GM23338 (cell line): ENCODE data around the gene ZDHHC1. TPM values are rescaled to one million over a fixed set of nuclear protein-coding genes. Genes with fewer than 3 reads are reported as not detected.

Experiments
- ATAC-seq: fragments of 200-7000 bp; cut with Tn5 transposase; 3 replicates; pipeline ENCODE4 v1.9.1; 2020
- DNase-seq: peaks from one replicate; pipeline ENCODE4 v3.0.0-alpha.2; 2015; ENCODE audit warnings: low spot score
- H2AFZ ChIP-seq: fragments of 200-600 bp; sonication (generic); 2 replicates; pipeline ENCODE4 v1.8.0; 2016; ENCODE audit warnings: antibody characterized with exemption, mild to moderate bottlenecking, moderate library complexity
- H3F3A ChIP-seq: fragments of 200-600 bp; sonication (generic); replicated peaks from 2 replicates; pipeline ENCODE4 v1.8.0; 2017; ENCODE audit warnings: antibody characterized with exemption, mixed run types, low read depth
- H3K27ac ChIP-seq: fragments of 200-600 bp; sonication (generic); 2 replicates; pipeline ENCODE4 v1.6.1; 2016; ENCODE audit warnings: low read depth
- H3K27me3 ChIP-seq: fragments of 200-600 bp; sonication (generic); 2 replicates; pipeline ENCODE4 v1.8.0; 2016; ENCODE audit warnings: mild to moderate bottlenecking, mixed run types, moderate library complexity; ENCODE audit not compliant: insufficient read depth
- H3K36me3 ChIP-seq: fragments of 200-600 bp; sonication (generic); 2 replicates; pipeline ENCODE4 v1.8.0; 2016; ENCODE audit warnings: mild to moderate bottlenecking; ENCODE audit not compliant: insufficient read depth
- H3K4me1 ChIP-seq: fragments of 200-600 bp; sonication (generic); 2 replicates; pipeline ENCODE4 v1.8.0; 2016; ENCODE audit warnings: mild to moderate bottlenecking, moderate library complexity; ENCODE audit not compliant: insufficient read depth
- H3K4me2 ChIP-seq: fragments of 200-600 bp; sonication (generic); 2 replicates; pipeline ENCODE4 v1.7.1; 2017; ENCODE audit warnings: mixed run types
- H3K4me3 ChIP-seq: fragments of 200-600 bp; sonication (generic); 2 replicates; pipeline ENCODE4 v1.6.1; 2016; ENCODE audit warnings: mixed run types
- H3K79me2 ChIP-seq: fragments of 200-600 bp; sonication (generic); replicated peaks from 2 replicates; pipeline ENCODE4 v1.8.0; 2017; ENCODE audit warnings: mild to moderate bottlenecking; ENCODE audit not compliant: insufficient read depth
- H3K9me2 ChIP-seq: fragments of 200-600 bp; sonication (generic); 2 replicates; pipeline ENCODE4 v1.8.0; 2017; ENCODE audit not compliant: insufficient read depth
- H4K20me1 ChIP-seq: fragments of 200-600 bp; sonication (generic); replicated peaks from 2 replicates; pipeline ENCODE4 v1.8.0; 2017; ENCODE audit warnings: mild to moderate bottlenecking; ENCODE audit not compliant: insufficient read depth
- H3K27ac Mint-ChIP-seq: 2 replicates; pipeline ENCODE4 v1.8.0; 2020; ENCODE audit warnings: inconsistent platforms, mild to moderate bottlenecking, moderate library complexity, mixed read lengths
- H3K27me3 Mint-ChIP-seq: 3 replicates; pipeline ENCODE4 v1.8.0; 2022; ENCODE audit warnings: low read depth, mild to moderate bottlenecking, moderate library complexity, mixed read lengths, inconsistent platforms; ENCODE audit not compliant: insufficient read depth, poor library complexity
- H3K36me3 Mint-ChIP-seq: 3 replicates; pipeline ENCODE4 v1.8.0; 2021; ENCODE audit warnings: low read depth, mild to moderate bottlenecking, inconsistent platforms, moderate library complexity, mixed read lengths
- H3K4me1 Mint-ChIP-seq: 3 replicates; pipeline ENCODE4 v1.8.0; 2020; ENCODE audit warnings: mild to moderate bottlenecking, inconsistent platforms, mixed read lengths
- H3K4me3 Mint-ChIP-seq: 3 replicates; pipeline ENCODE4 v1.8.0; 2021; ENCODE audit warnings: moderate library complexity, mild to moderate bottlenecking, inconsistent platforms, mixed read lengths
- H3K9me3 Mint-ChIP-seq: 3 replicates; pipeline ENCODE4 v1.8.0; 2020; ENCODE audit warnings: moderate library complexity, mild to moderate bottlenecking, inconsistent platforms, mixed read lengths
- CREB1 ChIP-seq: fragments of 250-450 bp; sonication (Bioruptor Pico); IDR thresholded peaks from 2 replicates; pipeline ENCODE4 v1.5.0; 2020; ENCODE audit warnings: low read depth, mild to moderate bottlenecking, moderate library complexity
- CTCF ChIP-seq, 2 experiments: fragments of 200-600 bp in 1 of 2; sonication (generic) in 1 of 2; conservative IDR thresholded peaks; 2 replicates each; pipeline versions ENCODE4 v1.5.1 to v1.6.1; 2016 to 2017; ENCODE audit warnings: antibody characterized with exemption in 2 of 2, low read depth in 2 of 2, mild to moderate bottlenecking in 2 of 2, moderate library complexity in 1 of 2
- EZH2 ChIP-seq: fragments of 200-600 bp; sonication (generic); IDR thresholded peaks from one replicate; pipeline ENCODE4 v1.8.0; 2017; ENCODE audit warnings: antibody characterized with exemption, mild to moderate bottlenecking, low read depth; ENCODE audit not compliant: unreplicated experiment
- JUNB ChIP-seq: IDR thresholded peaks from one replicate; pipeline ENCODE4 v1.6.1; 2016; ENCODE audit warnings: antibody characterized with exemption; ENCODE audit not compliant: unreplicated experiment
- NANOG ChIP-seq: IDR thresholded peaks from 2 replicates; pipeline ENCODE4 v1.6.1; 2016; ENCODE audit warnings: antibody characterized with exemption, borderline replicate concordance
- REST ChIP-seq: IDR thresholded peaks from one replicate; pipeline ENCODE4 v1.6.1; 2018; ENCODE audit warnings: antibody characterized with exemption; ENCODE audit not compliant: unreplicated experiment
- STAT1 ChIP-seq: IDR thresholded peaks from one replicate; pipeline ENCODE4 v1.6.1; 2016; ENCODE audit warnings: antibody characterized with exemption; ENCODE audit not compliant: unreplicated experiment
- ZNF114 ChIP-seq: fragments of 250-450 bp; sonication (Bioruptor Pico); IDR thresholded peaks from 2 replicates; pipeline ENCODE4 v1.5.0; 2020; ENCODE audit warnings: mild to moderate bottlenecking, moderate library complexity
- ZNF331 ChIP-seq: fragments of 250-450 bp; sonication (Bioruptor Pico); IDR thresholded peaks from 2 replicates; pipeline ENCODE4 v1.5.0; 2020; ENCODE audit warnings: low read depth, mild to moderate bottlenecking, moderate library complexity
- polyA plus RNA-seq: library from polyadenylated mRNA; unstranded; fragments of >200 nt; fragmentation: Nextera tagmentation; extraction: Ambion mirVana; gene quantifications from 2 replicates; pipeline ENCODE4 v1.2.1, GENCODE V29; 2016
- total RNA-seq: library from RNA; depleted of rRNA; stranded (reverse); fragments of >200 nt; shearing (Covaris generic); gene quantifications from 2 replicates; pipeline ENCODE4 v1.2.3, GENCODE V29; 2014

The ZDHHC1 gene
- total and polyA plus RNA-seq, 2 experiments from 2014 or later, result 1.4 to 2.7 TPM

DNA sequence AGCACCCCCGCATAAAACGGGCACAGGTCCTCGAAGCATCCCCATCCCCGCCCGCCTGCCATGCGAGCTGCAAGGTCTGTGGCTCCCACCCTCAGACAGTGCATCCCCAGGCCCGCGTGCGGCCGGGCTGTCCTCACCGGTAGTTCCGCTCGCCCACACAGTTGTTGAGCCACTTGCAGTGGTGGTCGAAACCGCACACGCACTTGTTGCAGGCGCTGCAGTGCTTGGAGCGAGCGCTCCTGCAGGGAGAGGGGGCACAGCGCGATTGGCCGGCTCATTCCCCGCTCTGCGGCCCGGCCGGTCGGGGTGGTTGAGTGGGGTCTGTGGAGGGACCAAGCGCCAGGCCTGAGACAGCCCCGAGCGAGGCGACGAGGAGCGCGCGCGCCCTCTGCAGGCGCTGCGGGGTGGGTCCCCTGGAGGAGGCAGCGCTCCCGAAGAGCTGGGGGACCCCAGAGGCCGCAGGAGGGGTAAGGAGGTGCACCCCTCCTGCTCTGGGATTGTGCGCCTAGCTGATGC, 17.0 kb downstream of the ZDHHC1 start:
- H3K9me3 Mint-ChIP-seq, result no peaks in the 10 kb centered on the region
- no peaks in the 10 kb centered on the region; the same call in 2 of the 3 replicates for H3K36me3 Mint-ChIP-seq
- H3F3A ChIP-seq, result 0 out of 2 replicates have a peak, but pooled peaks cover 10% of the 10 kb centered on the region
- peaks cover 24% of the 10 kb centered on the region for H3K4me1 ChIP-seq
- H3K4me2 ChIP-seq, result peak overlapping the region; percentile 74
- no peaks in the 10 kb centered on the region for H3K79me2 ChIP-seq
- H3K4me3 ChIP-seq, result no peak overlapping the region
- no peaks in the 10 kb centered on the region for H3K36me3 ChIP-seq
- TF ChIP-seq ZNF114 (no peak), STAT1 (no peak), REST (no peak), CTCF (conservative IDR thresholded peaks at IDR 0.05; ENCODE audit: low read depth in 2 of 2) (peak; percentile 75 to 91), JUNB (no peak), ZNF331 (CRISPR knock-in tag) (no peak), EZH2 (peak; percentile 24), CREB1 (CRISPR knock-in tag) (0 out of 2 replicates have a peak, but pooled peaks have one; percentile 6)
- H3K4me1 Mint-ChIP-seq, result peaks cover 24% of the 10 kb centered on the region
- no peak overlapping the region for H3K27ac ChIP-seq
- DNase-seq (peak; percentile 90), ATAC-seq (peak; percentile 79)
- H2AFZ ChIP-seq, result peak overlapping the region; percentile 74
- H3K27me3 ChIP-seq, result peaks cover 21% of the 10 kb centered on the region
- H3K4me3 Mint-ChIP-seq, result no peak overlapping the region
- H3K9me2 ChIP-seq, result no peaks in the 10 kb centered on the region
- no peak overlapping the region for H3K27ac Mint-ChIP-seq
- peaks cover 30% of the 10 kb centered on the region for H3K27me3 Mint-ChIP-seq
- no peaks in the 10 kb centered on the region for H4K20me1 ChIP-seq

DNA sequence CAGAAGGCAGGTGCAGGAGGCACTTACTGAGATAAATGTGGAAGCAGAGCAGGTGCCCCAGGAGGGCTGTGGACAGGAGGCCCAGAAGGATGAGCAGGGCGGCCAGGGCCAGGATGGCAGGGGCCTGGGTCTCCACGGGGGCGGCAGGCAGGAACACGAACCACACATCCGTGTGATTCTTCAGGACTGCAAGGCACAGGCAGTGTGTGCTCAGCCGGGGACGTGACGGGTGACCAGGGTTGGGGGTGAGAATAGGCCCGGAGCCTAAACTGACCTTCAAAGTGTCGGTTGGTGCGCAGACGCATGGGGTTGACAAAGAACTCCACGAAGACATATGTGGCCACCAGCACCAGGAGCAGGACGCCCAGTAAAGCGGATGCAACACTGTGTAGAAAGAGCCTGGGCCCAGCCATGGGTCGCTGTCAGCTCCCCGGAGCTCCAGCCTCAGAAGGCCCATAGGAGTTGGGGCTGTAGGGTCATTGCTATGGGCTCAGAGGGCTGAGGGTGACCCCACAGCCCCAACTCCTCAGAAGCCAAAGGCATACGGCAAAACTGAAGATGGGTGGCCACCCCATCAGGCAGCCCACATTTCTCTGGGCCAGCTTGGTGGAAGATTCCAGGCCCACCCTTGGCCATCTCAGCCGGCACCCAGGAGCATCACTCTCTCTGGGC, 17.6 kb downstream of the ZDHHC1 start:
- H3K79me2 ChIP-seq, result no peaks in the 10 kb centered on the region
- Mint-ChIP-seq H3K27me3 (peaks cover 36% of the 10 kb centered on the region), H3K36me3 (no peaks in the 10 kb centered on the region; the same call in 2 of the 3 replicates), H3K9me3 (no peaks in the 10 kb centered on the region), H3K27ac (no peak overlapping the region), H3K4me1 (peaks cover 21% of the 10 kb centered on the region), H3K4me3 (no peak overlapping the region)
- no peaks in the 10 kb centered on the region for H3K9me2 ChIP-seq
- 0 out of 2 replicates have a peak, but pooled peaks cover 10% of the 10 kb centered on the region for H3F3A ChIP-seq
- ATAC-seq, result no peak
- H3K27ac ChIP-seq, result no peak overlapping the region
- H3K4me1 ChIP-seq, result peaks cover 25% of the 10 kb centered on the region
- no peak overlapping the region for H3K4me3 ChIP-seq
- H3K36me3 ChIP-seq, result no peaks in the 10 kb centered on the region
- no peak overlapping the region for H2AFZ ChIP-seq
- no peak for DNase-seq
- peak overlapping the region; percentile 74; the same call in 1 of the 2 replicates for H3K4me2 ChIP-seq
- H4K20me1 ChIP-seq, result no peaks in the 10 kb centered on the region
- H3K27me3 ChIP-seq, result peaks cover 27% of the 10 kb centered on the region
- TF ChIP-seq NANOG (no peak), ZNF114 (no peak), EZH2 (no peak), STAT1 (no peak), CTCF (conservative IDR thresholded peaks at IDR 0.05; ENCODE audit: low read depth in 2 of 2) (no peak)
